WTC11 (cell line): ENCODE measurements around the gene TRIM17.

Experiments
- CREM ChIP-seq: sonication (generic); formaldehyde crosslinking; IDR thresholded peaks from 2 replicates; pipeline ENCODE4 v1.8.1; 2022; ENCODE audit warnings: mild to moderate bottlenecking, missing genetic modification reagents, moderate library complexity
- CTCF ChIP-seq: fragments of 200-600 bp; IDR thresholded peaks from 2 replicates; pipeline ENCODE4 v1.8.0; 2022; ENCODE audit warnings: antibody characterized with exemption
- E2F4 ChIP-seq: sonication (generic); formaldehyde crosslinking; IDR thresholded peaks from 2 replicates; pipeline ENCODE4 v1.8.1; 2022; ENCODE audit warnings: low read depth, mild to moderate bottlenecking, moderate library complexity, missing genetic modification reagents, borderline replicate concordance
- FOXP1 ChIP-seq: sonication (generic); formaldehyde crosslinking; IDR thresholded peaks from 2 replicates; pipeline ENCODE4 v1.8.0; 2022; ENCODE audit warnings: missing genetic modification reagents, mild to moderate bottlenecking, moderate library complexity, borderline replicate concordance
- MYBL2 ChIP-seq: sonication (generic); formaldehyde crosslinking; IDR thresholded peaks from 2 replicates; pipeline ENCODE4 v1.8.1; 2023; ENCODE audit warnings: mild to moderate bottlenecking, moderate library complexity, missing genetic modification reagents
- TCF7 ChIP-seq: sonication (generic); formaldehyde crosslinking; IDR thresholded peaks from 2 replicates; pipeline ENCODE4 v1.8.0; 2022; ENCODE audit warnings: mild to moderate bottlenecking, low read depth, missing genetic modification reagents, moderate library complexity
- ZNF232 ChIP-seq: sonication (generic); formaldehyde crosslinking; IDR thresholded peaks from 2 replicates; pipeline ENCODE4 v1.8.0; 2022; ENCODE audit warnings: mild to moderate bottlenecking, missing genetic modification reagents
- TF ChIP-seq, protein P1 (sequence below): sonication (generic); formaldehyde crosslinking; IDR thresholded peaks from 2 replicates; pipeline ENCODE4 v1.8.0; 2022; ENCODE audit warnings: mild to moderate bottlenecking, missing genetic modification reagents
- TF ChIP-seq, protein P2 (sequence below): sonication (generic); formaldehyde crosslinking; conservative IDR thresholded peaks from 2 replicates; pipeline ENCODE4 v1.8.1; 2022; ENCODE audit warnings: mild to moderate bottlenecking, missing genetic modification reagents
- TF ChIP-seq, protein P3 (sequence below): sonication (generic); formaldehyde crosslinking; IDR thresholded peaks from 2 replicates; pipeline ENCODE4 v1.8.1; 2023; ENCODE audit warnings: mild to moderate bottlenecking, missing genetic modification reagents, moderate library complexity
- TF ChIP-seq, protein P4 (sequence below): sonication (generic); formaldehyde crosslinking; IDR thresholded peaks from 2 replicates; pipeline ENCODE4 v1.8.0; 2022; ENCODE audit warnings: mild to moderate bottlenecking, missing genetic modification reagents

GRCh38 chr1:228420968-228421826 is 4.5 kb upstream of the TRIM17 start:
- no peak for TF ChIP-seq E2F4 (CRISPR knock-in tag)
- TF ChIP-seq TCF7 (CRISPR knock-in tag) = no peak
- no peak for TF ChIP-seq CTCF
- no peak for TF ChIP-seq FOXP1 (CRISPR knock-in tag)
- no peak for TF ChIP-seq MYBL2 (CRISPR knock-in tag)
- TF ChIP-seq, protein P1, sequence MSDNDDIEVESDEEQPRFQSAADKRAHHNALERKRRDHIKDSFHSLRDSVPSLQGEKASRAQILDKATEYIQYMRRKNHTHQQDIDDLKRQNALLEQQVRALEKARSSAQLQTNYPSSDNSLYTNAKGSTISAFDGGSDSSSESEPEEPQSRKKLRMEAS = no peak
- TF ChIP-seq, protein P2, sequence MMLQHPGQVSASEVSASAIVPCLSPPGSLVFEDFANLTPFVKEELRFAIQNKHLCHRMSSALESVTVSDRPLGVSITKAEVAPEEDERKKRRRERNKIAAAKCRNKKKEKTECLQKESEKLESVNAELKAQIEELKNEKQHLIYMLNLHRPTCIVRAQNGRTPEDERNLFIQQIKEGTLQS = no peak
- TF ChIP-seq, protein P3, sequence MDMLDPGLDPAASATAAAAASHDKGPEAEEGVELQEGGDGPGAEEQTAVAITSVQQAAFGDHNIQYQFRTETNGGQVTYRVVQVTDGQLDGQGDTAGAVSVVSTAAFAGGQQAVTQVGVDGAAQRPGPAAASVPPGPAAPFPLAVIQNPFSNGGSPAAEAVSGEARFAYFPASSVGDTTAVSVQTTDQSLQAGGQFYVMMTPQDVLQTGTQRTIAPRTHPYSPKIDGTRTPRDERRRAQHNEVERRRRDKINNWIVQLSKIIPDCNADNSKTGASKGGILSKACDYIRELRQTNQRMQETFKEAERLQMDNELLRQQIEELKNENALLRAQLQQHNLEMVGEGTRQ = no peak
- no peak for TF ChIP-seq ZNF232 (CRISPR knock-in tag)
- TF ChIP-seq, protein P4, sequence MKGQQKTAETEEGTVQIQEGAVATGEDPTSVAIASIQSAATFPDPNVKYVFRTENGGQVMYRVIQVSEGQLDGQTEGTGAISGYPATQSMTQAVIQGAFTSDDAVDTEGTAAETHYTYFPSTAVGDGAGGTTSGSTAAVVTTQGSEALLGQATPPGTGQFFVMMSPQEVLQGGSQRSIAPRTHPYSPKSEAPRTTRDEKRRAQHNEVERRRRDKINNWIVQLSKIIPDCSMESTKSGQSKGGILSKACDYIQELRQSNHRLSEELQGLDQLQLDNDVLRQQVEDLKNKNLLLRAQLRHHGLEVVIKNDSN (CRISPR knock-in tag) = no peak
- TF ChIP-seq CREM (CRISPR knock-in tag) = no peak
